Measurements from ENCODE around the gene CPXM1.

DNA sequence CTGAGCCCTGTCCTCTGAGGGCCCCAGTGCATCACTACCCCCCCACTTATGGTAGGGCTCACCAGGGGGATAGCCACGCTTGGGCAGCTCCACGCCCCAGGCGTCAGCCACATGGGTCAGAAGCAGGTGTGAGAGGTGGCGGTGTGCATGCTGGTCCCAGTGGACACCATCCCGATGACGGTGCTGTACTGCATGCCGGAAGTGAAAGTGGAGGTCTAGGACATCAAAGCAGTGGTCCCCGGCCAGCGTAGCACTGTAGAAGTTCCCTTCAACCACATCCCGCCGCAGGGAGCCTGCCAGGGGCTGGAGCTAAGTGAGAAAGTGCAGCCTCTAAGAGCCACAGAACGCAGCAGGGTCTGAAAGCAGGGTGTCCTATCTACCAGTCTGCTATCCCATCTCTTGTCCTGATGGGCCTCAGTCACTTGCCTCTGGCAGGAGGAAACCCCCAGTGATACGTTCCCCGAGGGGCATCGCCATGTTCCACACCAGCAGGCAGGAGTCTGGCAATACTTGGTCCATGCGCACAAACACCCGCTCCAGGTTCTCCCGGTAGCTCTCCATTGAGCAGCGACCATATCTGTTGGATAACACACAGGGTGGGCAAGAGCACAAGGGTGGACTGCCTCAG, 37.9 kb upstream of the CPXM1 start:
- TF ChIP-seq, protein P1, sequence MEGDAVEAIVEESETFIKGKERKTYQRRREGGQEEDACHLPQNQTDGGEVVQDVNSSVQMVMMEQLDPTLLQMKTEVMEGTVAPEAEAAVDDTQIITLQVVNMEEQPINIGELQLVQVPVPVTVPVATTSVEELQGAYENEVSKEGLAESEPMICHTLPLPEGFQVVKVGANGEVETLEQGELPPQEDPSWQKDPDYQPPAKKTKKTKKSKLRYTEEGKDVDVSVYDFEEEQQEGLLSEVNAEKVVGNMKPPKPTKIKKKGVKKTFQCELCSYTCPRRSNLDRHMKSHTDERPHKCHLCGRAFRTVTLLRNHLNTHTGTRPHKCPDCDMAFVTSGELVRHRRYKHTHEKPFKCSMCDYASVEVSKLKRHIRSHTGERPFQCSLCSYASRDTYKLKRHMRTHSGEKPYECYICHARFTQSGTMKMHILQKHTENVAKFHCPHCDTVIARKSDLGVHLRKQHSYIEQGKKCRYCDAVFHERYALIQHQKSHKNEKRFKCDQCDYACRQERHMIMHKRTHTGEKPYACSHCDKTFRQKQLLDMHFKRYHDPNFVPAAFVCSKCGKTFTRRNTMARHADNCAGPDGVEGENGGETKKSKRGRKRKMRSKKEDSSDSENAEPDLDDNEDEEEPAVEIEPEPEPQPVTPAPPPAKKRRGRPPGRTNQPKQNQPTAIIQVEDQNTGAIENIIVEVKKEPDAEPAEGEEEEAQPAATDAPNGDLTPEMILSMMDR (IDR thresholded peaks at IDR 0.05 in 2 of 3, conservative IDR thresholded peaks at IDR 0.05 in 1 of 3; ENCODE audit: borderline replicate concordance in 1 of 3, insufficient read depth in 1 of 3, low read depth in 2 of 3, low read length in 2 of 3) = no peak
- TF ChIP-seq ELF1 (IDR thresholded peaks at IDR 0.05; ENCODE audit: borderline replicate concordance, low read depth) (no peak), EGR1 (IDR thresholded peaks at IDR 0.05; ENCODE audit: low read depth) (no peak), POLR2A (IDR thresholded peaks at IDR 0.05; ENCODE audit: borderline replicate concordance, extremely low read depth, insufficient read depth, insufficient read length) (no peak), YY1 (IDR thresholded peaks at IDR 0.05; ENCODE audit: extremely low read depth, insufficient replicate concordance, low read depth, low read length) (no peak), TCF7L2 (IDR thresholded peaks at IDR 0.05; ENCODE audit: borderline replicate concordance, extremely low read depth, insufficient read depth, insufficient read length) (no peak), SP1 (IDR thresholded peaks at IDR 0.05; ENCODE audit: low read depth) (no peak), POLR2AphosphoS5 (IDR thresholded peaks at IDR 0.05; ENCODE audit: low read depth, low read length) (no peak), CBX3 (IDR thresholded peaks at IDR 0.05; ENCODE audit: low read depth) (no peak), JUND (IDR thresholded peaks at IDR 0.05) (no peak)
- TF ChIP-seq, protein P2, sequence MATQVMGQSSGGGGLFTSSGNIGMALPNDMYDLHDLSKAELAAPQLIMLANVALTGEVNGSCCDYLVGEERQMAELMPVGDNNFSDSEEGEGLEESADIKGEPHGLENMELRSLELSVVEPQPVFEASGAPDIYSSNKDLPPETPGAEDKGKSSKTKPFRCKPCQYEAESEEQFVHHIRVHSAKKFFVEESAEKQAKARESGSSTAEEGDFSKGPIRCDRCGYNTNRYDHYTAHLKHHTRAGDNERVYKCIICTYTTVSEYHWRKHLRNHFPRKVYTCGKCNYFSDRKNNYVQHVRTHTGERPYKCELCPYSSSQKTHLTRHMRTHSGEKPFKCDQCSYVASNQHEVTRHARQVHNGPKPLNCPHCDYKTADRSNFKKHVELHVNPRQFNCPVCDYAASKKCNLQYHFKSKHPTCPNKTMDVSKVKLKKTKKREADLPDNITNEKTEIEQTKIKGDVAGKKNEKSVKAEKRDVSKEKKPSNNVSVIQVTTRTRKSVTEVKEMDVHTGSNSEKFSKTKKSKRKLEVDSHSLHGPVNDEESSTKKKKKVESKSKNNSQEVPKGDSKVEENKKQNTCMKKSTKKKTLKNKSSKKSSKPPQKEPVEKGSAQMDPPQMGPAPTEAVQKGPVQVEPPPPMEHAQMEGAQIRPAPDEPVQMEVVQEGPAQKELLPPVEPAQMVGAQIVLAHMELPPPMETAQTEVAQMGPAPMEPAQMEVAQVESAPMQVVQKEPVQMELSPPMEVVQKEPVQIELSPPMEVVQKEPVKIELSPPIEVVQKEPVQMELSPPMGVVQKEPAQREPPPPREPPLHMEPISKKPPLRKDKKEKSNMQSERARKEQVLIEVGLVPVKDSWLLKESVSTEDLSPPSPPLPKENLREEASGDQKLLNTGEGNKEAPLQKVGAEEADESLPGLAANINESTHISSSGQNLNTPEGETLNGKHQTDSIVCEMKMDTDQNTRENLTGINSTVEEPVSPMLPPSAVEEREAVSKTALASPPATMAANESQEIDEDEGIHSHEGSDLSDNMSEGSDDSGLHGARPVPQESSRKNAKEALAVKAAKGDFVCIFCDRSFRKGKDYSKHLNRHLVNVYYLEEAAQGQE (IDR thresholded peaks at IDR 0.05; ENCODE audit: low read depth) = no peak
- TF ChIP-seq, protein P3, sequence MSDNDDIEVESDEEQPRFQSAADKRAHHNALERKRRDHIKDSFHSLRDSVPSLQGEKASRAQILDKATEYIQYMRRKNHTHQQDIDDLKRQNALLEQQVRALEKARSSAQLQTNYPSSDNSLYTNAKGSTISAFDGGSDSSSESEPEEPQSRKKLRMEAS (IDR thresholded peaks at IDR 0.05) = no peak
- TF ChIP-seq, protein P4, sequence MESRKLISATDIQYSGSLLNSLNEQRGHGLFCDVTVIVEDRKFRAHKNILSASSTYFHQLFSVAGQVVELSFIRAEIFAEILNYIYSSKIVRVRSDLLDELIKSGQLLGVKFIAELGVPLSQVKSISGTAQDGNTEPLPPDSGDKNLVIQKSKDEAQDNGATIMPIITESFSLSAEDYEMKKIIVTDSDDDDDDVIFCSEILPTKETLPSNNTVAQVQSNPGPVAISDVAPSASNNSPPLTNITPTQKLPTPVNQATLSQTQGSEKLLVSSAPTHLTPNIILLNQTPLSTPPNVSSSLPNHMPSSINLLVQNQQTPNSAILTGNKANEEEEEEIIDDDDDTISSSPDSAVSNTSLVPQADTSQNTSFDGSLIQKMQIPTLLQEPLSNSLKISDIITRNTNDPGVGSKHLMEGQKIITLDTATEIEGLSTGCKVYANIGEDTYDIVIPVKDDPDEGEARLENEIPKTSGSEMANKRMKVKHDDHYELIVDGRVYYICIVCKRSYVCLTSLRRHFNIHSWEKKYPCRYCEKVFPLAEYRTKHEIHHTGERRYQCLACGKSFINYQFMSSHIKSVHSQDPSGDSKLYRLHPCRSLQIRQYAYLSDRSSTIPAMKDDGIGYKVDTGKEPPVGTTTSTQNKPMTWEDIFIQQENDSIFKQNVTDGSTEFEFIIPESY (IDR thresholded peaks at IDR 0.05; ENCODE audit: extremely low read depth, insufficient replicate concordance, low read length) = no peak
